Mesothelial cell of epicardium (in vitro differentiated cells): ENCODE measurements around the gene ABCC4. TPM values are rescaled to one million over a fixed set of nuclear protein-coding genes. Genes with fewer than 3 reads are reported as not detected.

Source experiments
- DNase-seq, 2 experiments: peaks; one replicate each; pipeline ENCODE4 v3.0.0; 2021; ENCODE audit warnings: low spot score in 2 of 2; ENCODE audit not compliant: unreplicated experiment in 2 of 2
- H3K27ac Mint-ChIP-seq: 2 replicates; pipeline ENCODE4 v1.8.0; 2021; ENCODE audit warnings: mixed read lengths
- H3K27me3 Mint-ChIP-seq: 2 replicates; pipeline ENCODE4 v1.8.0; 2021; ENCODE audit warnings: low read depth, mixed read lengths
- H3K36me3 Mint-ChIP-seq: 2 replicates; pipeline ENCODE4 v1.8.0; 2021; ENCODE audit warnings: mixed read lengths
- H3K4me1 Mint-ChIP-seq: 2 replicates; pipeline ENCODE4 v1.8.0; 2021; ENCODE audit warnings: mixed read lengths
- H3K4me3 Mint-ChIP-seq: 2 replicates; pipeline ENCODE4 v1.8.0; 2021; ENCODE audit warnings: mild to moderate bottlenecking, moderate library complexity, mixed read lengths
- H3K9me3 Mint-ChIP-seq: 2 replicates; pipeline ENCODE4 v1.8.0; 2021; ENCODE audit warnings: mixed read lengths
- CTCF ChIP-seq: fragments of 200-600 bp; sonication (generic); IDR thresholded peaks from one replicate; pipeline ENCODE4 v1.5.0; 2021; ENCODE audit warnings: antibody characterized with exemption; ENCODE audit not compliant: unreplicated experiment
- total RNA-seq: library from RNA; stranded (reverse); gene quantifications from 3 replicates; pipeline ENCODE4 v1.2.1, GENCODE V29; 2021

Gene ABCC4
- total RNA-seq, 1 donor from 2014 or later = 7.7 TPM

GRCh38 chr13:95098916-95099315, 202.3 kb downstream of the ABCC4 start:
- H3K4me3 Mint-ChIP-seq = no peak overlapping the region
- H3K9me3 Mint-ChIP-seq = peaks cover 40% of the 10 kb centered on the region
- no peak for TF ChIP-seq CTCF
- peaks cover 7% of the 10 kb centered on the region for H3K36me3 Mint-ChIP-seq
- no peak overlapping the region for H3K27ac Mint-ChIP-seq
- no peak for DNase-seq
- H3K4me1 Mint-ChIP-seq = no peaks in the 10 kb centered on the region
- no peaks in the 10 kb centered on the region for H3K27me3 Mint-ChIP-seq

- H3K4me1 Mint-ChIP-seq = no peaks in the 10 kb centered on the region
- H3K36me3 Mint-ChIP-seq = peaks cover 2% of the 10 kb centered on the region
- no peak for DNase-seq
- no peak for TF ChIP-seq CTCF
- peaks cover 51% of the 10 kb centered on the region for H3K9me3 Mint-ChIP-seq
- no peak overlapping the region for H3K27ac Mint-ChIP-seq
- H3K27me3 Mint-ChIP-seq = no peaks in the 10 kb centered on the region
- no peak overlapping the region for H3K4me3 Mint-ChIP-seq
These were observed 209.5 kb downstream of the ABCC4 start for GRCh38 chr13:95091755-95092154.

GRCh38 chr13:95087746-95088305, 213.4 kb downstream of the ABCC4 start:
- Mint-ChIP-seq H3K4me1 (no peaks in the 10 kb centered on the region), H3K9me3 (peaks cover 14% of the 10 kb centered on the region), H3K36me3 (peaks cover 2% of the 10 kb centered on the region), H3K4me3 (no peak overlapping the region), H3K27ac (no peak overlapping the region), H3K27me3 (no peaks in the 10 kb centered on the region)
- DNase-seq = no peak
- TF ChIP-seq CTCF = no peak

- no peaks in the 10 kb centered on the region for H3K27me3 Mint-ChIP-seq
- H3K9me3 Mint-ChIP-seq = peaks cover 4% of the 10 kb centered on the region
- H3K4me1 Mint-ChIP-seq = no peaks in the 10 kb centered on the region
- H3K27ac Mint-ChIP-seq = no peak overlapping the region
- TF ChIP-seq CTCF = no peak
- no peaks in the 10 kb centered on the region for H3K36me3 Mint-ChIP-seq
- DNase-seq = no peak
- H3K4me3 Mint-ChIP-seq = no peak overlapping the region
These were observed 214.5 kb downstream of the ABCC4 start for GRCh38 chr13:95086761-95087160.

GRCh38 chr13:95083758-95084157, 217.5 kb downstream of the ABCC4 start:
- no peaks in the 10 kb centered on the region for H3K9me3 Mint-ChIP-seq
- no peak overlapping the region for H3K4me3 Mint-ChIP-seq
- TF ChIP-seq CTCF = no peak
- H3K4me1 Mint-ChIP-seq = no peaks in the 10 kb centered on the region
- DNase-seq = no peak
- no peak overlapping the region for H3K27ac Mint-ChIP-seq
- H3K27me3 Mint-ChIP-seq = no peaks in the 10 kb centered on the region
- no peaks in the 10 kb centered on the region for H3K36me3 Mint-ChIP-seq

GRCh38 chr13:95083066-95083465, 218.2 kb downstream of the ABCC4 start:
- no peaks in the 10 kb centered on the region for H3K27me3 Mint-ChIP-seq
- H3K9me3 Mint-ChIP-seq = no peaks in the 10 kb centered on the region
- no peak overlapping the region for H3K27ac Mint-ChIP-seq
- no peak overlapping the region for H3K4me3 Mint-ChIP-seq
- H3K4me1 Mint-ChIP-seq = no peaks in the 10 kb centered on the region
- no peaks in the 10 kb centered on the region for H3K36me3 Mint-ChIP-seq
- no peak for DNase-seq
- no peak for TF ChIP-seq CTCF
